ENCODE measurements around the gene OR5AU1.
A peak's percentile ranks its signal among the peaks of the same experiment; 100 is the strongest.

Gene OR5AU1

GRCh38 chr14:21107283-21107800 lies 48.5 kb downstream of the OR5AU1 start:
- DNase-seq (ENCODE audit: low read depth in 2 of 2) = no peak

- DNase-seq (ENCODE audit: low read depth in 2 of 2) = peak; percentile 66 to 70
Observed at GRCh38 chr14:21106498-21107282, 49.2 kb downstream of the OR5AU1 start.

GRCh38 chr14:21106176-21106497 lies 49.7 kb downstream of the OR5AU1 start:
- DNase-seq (ENCODE audit: low read depth in 2 of 2) = no peak

- DNase-seq (ENCODE audit: low read depth in 2 of 2) = no peak
Observed at GRCh38 chr14:21105095-21105494, 50.8 kb downstream of the OR5AU1 start.
